K562 (cell line): ENCODE measurements around the gene NEK1. TPM values are rescaled to one million over a fixed set of nuclear protein-coding genes. Genes with fewer than 3 reads are reported as not detected.

Experiments used
- ATF2 ChIP-seq: sonication (generic); formaldehyde crosslinking; IDR thresholded peaks from 2 replicates; pipeline ENCODE4 v1.8.1; 2022; ENCODE audit warnings: missing genetic modification reagents
- CBX2 ChIP-seq: fragments of 200-600 bp; sonication (generic); IDR thresholded peaks from one replicate; pipeline ENCODE4 v1.6.1; 2012; ENCODE audit warnings: mild to moderate bottlenecking, low read length, inconsistent platforms; ENCODE audit not compliant: insufficient read depth, poor library complexity, severe bottlenecking
- HES1 ChIP-seq: fragments of 450-650 bp; IDR thresholded peaks from 2 replicates; pipeline ENCODE4 v1.6.1; 2016; ENCODE audit warnings: low read depth, mild to moderate bottlenecking, moderate library complexity
- HINFP ChIP-seq: fragments of 450-650 bp; conservative IDR thresholded peaks from 2 replicates; pipeline ENCODE4 v1.6.1; 2016; ENCODE audit warnings: missing genetic modification characterization, low read depth, mild to moderate bottlenecking, control low read depth, missing compliant biosample characterization
- HOXB6 ChIP-seq: fragments of 250-450 bp; sonication (Bioruptor Pico); IDR thresholded peaks from 2 replicates; pipeline ENCODE4 v1.5.1; 2022; ENCODE audit warnings: mild to moderate bottlenecking, borderline replicate concordance
- MYBL2 ChIP-seq, 2 experiments: fragments of 450-650 bp in 1 of 2; sonication (generic) in 1 of 2; formaldehyde crosslinking in 1 of 2; IDR thresholded peaks; 2 replicates each; pipeline versions ENCODE4 v1.6.1 to v1.8.1; 2017 to 2022; ENCODE audit warnings: borderline replicate concordance in 1 of 2, inconsistent platforms in 1 of 2, low read depth in 1 of 2, mild to moderate bottlenecking in 1 of 2, missing genetic modification reagents in 1 of 2, moderate library complexity in 1 of 2
- ZBTB34 ChIP-seq: fragments of 250-450 bp; sonication (Bioruptor Pico); IDR thresholded peaks from 2 replicates; pipeline ENCODE4 v1.8.0; 2021; ENCODE audit warnings: mild to moderate bottlenecking, moderate library complexity
- ZNF436 ChIP-seq: fragments of 250-450, 450-650 bp; sonication (Bioruptor Pico); formaldehyde crosslinking; IDR thresholded peaks from 2 replicates; pipeline ENCODE4 v1.7.0; 2020; ENCODE audit warnings: mild to moderate bottlenecking
- polyA plus RNA-seq, 8 experiments: library from polyadenylated mRNA; depleted of rRNA in 4 of 8; stranded (reverse) in 5 of 8; unstranded in 3 of 8; fragments of >200 nt; fragmentation: Nextera tagmentation in 2 of 8; fragmentation: Illumina TruSeq in 1 of 8; extraction: Ambion mirVana in 2 of 8; extraction: Trizol in 1 of 8; gene quantifications; 2 replicates each; pipeline versions ENCODE4 v1.2.1 to v1.2.3, GENCODE V29; 2011 to 2014; ENCODE audit warnings: inconsistent platforms in 1 of 8, missing spikeins in 1 of 8
- total RNA-seq, 7 experiments: library from RNA; depleted of rRNA in 6 of 7; stranded (reverse); fragments of >200 nt in 6 of 7; fragmentation: Illumina TruSeq in 2 of 7; extraction: Trizol in 2 of 7; gene quantifications; 2 replicates each; pipeline versions ENCODE4 v1.2.1 to v1.2.3, GENCODE V29; 2011 to 2021; ENCODE audit warnings: low replicate concordance in 1 of 7

Gene NEK1
- total and polyA plus RNA-seq, 9 of the 15 experiments (the other 6 are each of a cell fraction or from before 2014, with no cell fraction given): 6.2 to 15.7 (median 10.3) TPM

GRCh38 chr4:169345316-169345721 is 267.1 kb downstream of the NEK1 start (continued):
- TF ChIP-seq ZNF436: no peak
- TF ChIP-seq ATF2 (CRISPR knock-in tag): no peak
- TF ChIP-seq HES1: no peak
- no peak for TF ChIP-seq ZBTB34 (CRISPR knock-in tag)
- TF ChIP-seq MYBL2 (IDR thresholded peaks at IDR 0.05; ENCODE audit: low read depth): no peak
- TF ChIP-seq MYBL2 (CRISPR knock-in tag; IDR thresholded peaks at IDR 0.05; ENCODE audit: borderline replicate concordance): no peak
- TF ChIP-seq HINFP (tag): no peak
- no peak for TF ChIP-seq HOXB6 (CRISPR knock-in tag)
- no peak for TF ChIP-seq CBX2

Other genes with a start within 250 kb of the NEK1 start
- gene CLCN3, start 8.0 kb upstream of the NEK1 start, total RNA-seq (2014; rRNA removed): 28.0 and 28.4 TPM in 2 replicates
- gene CLCN3, start 8.0 kb upstream of the NEK1 start, total RNA-seq (2014; rRNA removed; fragmentation: Illumina TruSeq; extraction: Trizol): 48.1 and 60.1 TPM in 2 replicates
- gene CLCN3, start 8.0 kb upstream of the NEK1 start, total RNA-seq (2015; rRNA removed; fragmentation: Illumina TruSeq; extraction: Trizol): 38.2 and 38.5 TPM in 2 replicates
- 44.8 and 46.3 TPM in 2 replicates for gene CLCN3, start 8.0 kb upstream of the NEK1 start, total RNA-seq (2021)
- gene CLCN3, start 8.0 kb upstream of the NEK1 start, polyA plus RNA-seq (2011; rRNA removed): 46.9 and 60.6 TPM in 2 replicates
- 35.1 and 43.6 TPM in 2 replicates for gene CLCN3, start 8.0 kb upstream of the NEK1 start, polyA plus RNA-seq (2014; fragmentation: Illumina TruSeq; extraction: Trizol)
- 10 to 100 TPM; 12.7 to 22.8 TPM for gene CLCN3, start 8.0 kb upstream of the NEK1 start, polyA plus RNA-seq (2014; fragmentation: Nextera tagmentation; extraction: Ambion mirVana)
- gene CLCN3, start 8.0 kb upstream of the NEK1 start, polyA plus RNA-seq (2014; rRNA removed): 30.8 and 35.5 TPM in 2 replicates
- 21.2 and 21.7 TPM in 2 replicates for gene HPF1, start 145.4 kb upstream of the NEK1 start, total RNA-seq (2014; rRNA removed)
- gene HPF1, start 145.4 kb upstream of the NEK1 start, total RNA-seq (2014; rRNA removed; fragmentation: Illumina TruSeq; extraction: Trizol): 41.7 and 46.6 TPM in 2 replicates
- gene HPF1, start 145.4 kb upstream of the NEK1 start, total RNA-seq (2015; rRNA removed; fragmentation: Illumina TruSeq; extraction: Trizol): 40.3 and 44.3 TPM in 2 replicates
- 31.1 and 31.6 TPM in 2 replicates for gene HPF1, start 145.4 kb upstream of the NEK1 start, total RNA-seq (2021)
- 24.2 and 31.5 TPM in 2 replicates for gene HPF1, start 145.4 kb upstream of the NEK1 start, polyA plus RNA-seq (2011; rRNA removed)
- gene HPF1, start 145.4 kb upstream of the NEK1 start, polyA plus RNA-seq (2014; fragmentation: Illumina TruSeq; extraction: Trizol): 49.9 and 89.4 TPM in 2 replicates
- 10 to 100 TPM; 33.5 to 35.2 TPM for gene HPF1, start 145.4 kb upstream of the NEK1 start, polyA plus RNA-seq (2014; fragmentation: Nextera tagmentation; extraction: Ambion mirVana)
- gene HPF1, start 145.4 kb upstream of the NEK1 start, polyA plus RNA-seq (2014; rRNA removed): 36.8 and 37.2 TPM in 2 replicates